Measurements from ENCODE around the gene DPP7.

DPP7 gene

DNA sequence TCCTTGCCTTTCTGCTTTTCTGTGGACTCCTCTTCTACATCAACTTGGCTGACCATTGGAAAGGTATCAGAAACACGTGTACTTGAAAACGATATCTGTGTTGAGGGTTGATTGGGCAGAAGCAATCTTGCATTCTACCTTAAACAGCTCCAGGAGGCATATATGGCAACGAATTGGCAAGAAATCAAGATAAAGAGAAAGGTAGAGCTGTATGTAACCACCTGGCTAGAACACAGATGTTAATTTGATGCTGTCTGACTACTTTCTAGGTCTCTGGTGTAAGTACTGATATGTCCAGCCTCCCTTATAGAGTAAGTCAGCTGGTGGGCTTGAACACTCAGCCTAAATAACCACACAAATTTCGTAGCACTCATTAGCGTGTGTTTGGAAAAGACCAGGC is 26.4 kb downstream of the DPP7 start:
- FAIRE-seq (no peak), DNase-seq (ENCODE audit: low spot score) (no peak)

GRCh38 chr9:137087409-137087925 is 27.1 kb downstream of the DPP7 start:
- no peak for FAIRE-seq
- DNase-seq (ENCODE audit: low spot score) = no peak

DNA sequence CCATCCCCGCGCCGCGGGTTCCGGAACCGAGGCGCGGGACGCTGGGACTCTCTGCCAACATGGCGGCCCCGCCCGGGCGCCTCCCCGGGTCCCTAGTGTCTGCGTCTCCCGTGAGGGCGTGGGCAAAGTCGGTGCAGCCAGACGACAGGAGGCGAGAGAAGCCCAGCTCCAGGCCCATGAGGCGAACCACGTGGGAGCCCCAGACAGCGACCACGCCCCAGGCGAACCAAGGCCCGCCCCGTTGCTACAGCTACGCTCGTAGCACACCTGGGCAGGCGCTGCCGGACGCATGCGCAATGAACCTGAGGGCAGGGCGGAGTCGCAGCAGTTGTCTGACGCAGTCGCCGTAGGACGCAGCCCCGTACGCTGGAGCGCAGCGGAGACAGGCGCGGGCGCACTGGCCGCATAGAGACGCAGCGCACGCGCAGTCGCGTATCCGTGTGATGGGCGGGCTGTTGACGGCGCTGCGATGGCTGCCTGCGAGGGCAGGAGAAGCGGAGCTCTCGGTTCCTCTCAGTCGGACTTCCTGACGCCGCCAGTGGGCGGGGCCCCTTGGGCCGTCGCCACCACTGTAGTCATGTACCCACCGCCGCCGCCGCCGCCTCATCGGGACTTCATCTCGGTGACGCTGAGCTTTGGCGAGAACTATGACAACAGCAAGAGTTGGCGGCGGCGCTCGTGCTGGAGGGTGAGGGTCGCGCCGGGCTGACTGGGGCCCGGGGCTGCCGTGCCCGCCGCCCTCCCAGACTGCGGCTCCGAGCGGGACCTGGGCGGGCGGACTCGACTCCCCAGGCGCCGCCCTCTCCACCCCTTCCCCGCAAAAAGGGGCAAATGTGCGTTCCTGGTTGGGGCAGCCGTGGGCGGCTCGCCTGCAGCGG is 27.8 kb downstream of the DPP7 start, which contains the start of gene MAN1B1:
Gene MAN1B1, plus strand, starts transcription at position 455 of the 878 bp plus-strand sequence. Its CDS starts 15 bp downstream, at position 470.
- peak; percentile 100 for DNase-seq (ENCODE audit: low spot score)
- peak; percentile 84 for FAIRE-seq

GRCh38 chr9:137085920-137086530 is 28.5 kb downstream of the DPP7 start:
- no peak for FAIRE-seq
- peak; percentile 47 for DNase-seq (ENCODE audit: low spot score)

- DNase-seq (ENCODE audit: low spot score) (no peak), FAIRE-seq (no peak)
Observed at GRCh38 chr9:137084526-137084925, 30.0 kb downstream of the DPP7 start.

DNA sequence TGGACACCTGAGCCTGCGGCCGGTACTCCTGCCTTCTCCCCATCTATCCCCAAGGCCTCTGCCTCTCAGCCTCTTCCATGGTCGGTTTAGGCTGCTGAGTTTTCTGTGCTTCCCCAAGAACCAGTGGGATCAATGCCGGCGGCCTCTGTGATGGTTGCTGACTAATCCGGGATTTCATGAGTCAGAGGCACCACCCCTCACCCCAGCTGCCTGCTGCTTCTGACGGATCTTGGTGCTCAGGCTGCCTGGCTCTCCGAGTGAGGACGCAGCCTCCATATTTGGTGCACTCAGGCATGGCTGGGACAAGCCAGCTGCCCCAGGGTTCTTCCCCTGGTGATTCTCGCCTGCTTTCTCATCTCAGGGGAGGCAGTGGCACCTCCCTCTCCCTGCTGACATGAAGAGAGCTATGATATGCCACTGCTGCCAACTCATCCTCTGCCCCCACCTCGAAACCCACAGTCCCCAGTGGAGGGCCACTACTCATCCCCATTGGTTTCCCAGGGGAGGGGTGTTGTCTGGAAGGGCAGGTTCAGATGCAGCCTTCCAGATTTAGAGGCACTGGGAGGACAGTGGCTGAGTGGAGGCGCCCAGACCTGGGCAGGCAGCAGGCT is 31.0 kb downstream of the DPP7 start:
- DNase-seq (ENCODE audit: low spot score) = peak; percentile 100
- peak; percentile 98 for FAIRE-seq

DNA sequence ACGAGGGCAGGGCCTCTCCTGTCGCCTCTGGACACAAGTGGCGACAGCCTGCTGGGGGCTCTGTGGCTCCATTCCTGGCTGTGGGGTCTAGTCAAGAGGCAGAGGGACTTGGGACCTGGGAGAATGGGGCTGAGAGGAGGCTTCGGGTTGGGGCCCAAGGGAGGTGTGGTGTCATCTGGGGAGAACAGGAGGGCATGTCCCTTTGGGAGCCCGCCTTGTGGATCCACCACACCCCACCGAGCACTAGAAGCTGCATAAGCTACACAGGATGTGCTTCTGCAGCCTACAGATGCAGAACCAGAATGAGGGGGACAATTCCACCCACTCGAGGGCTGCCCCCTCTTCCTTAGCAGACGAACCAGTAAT is 31.6 kb downstream of the DPP7 start:
- FAIRE-seq (no peak), DNase-seq (ENCODE audit: low spot score) (peak; percentile 7)

DNA sequence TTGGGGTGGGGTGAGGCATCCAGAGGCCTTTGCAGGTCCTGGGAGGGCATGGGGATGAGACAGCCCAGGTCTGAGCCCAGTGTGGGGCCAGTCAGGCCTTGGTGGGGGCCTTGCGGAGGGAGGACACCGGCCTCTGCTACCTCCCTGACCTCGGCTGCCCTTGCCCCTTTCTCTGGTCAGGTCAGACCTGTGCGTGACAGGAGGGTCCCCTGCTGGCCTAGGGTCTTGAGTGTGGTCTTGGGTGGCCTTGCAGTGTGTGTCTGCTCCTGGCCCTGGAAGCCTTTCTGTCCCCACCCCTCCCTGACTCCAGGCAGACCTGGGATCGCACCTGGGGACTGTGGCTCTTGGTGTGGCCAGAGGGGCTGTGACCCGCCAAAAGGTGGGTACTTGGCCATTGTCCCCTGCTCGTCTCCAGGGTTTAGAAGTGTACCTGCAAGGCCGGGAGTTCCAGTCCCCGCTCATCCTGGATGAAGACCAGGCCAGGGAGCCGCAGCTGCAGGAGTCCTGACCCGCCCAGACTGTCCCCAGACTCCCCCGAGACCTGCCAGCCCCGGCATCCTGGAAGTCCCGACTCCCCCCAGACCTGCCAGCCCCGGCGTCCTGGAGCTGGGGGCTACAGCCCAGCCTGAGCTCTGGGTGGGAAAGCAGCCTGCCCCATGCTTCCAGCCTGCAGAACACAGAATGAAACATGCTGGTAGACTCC is 32.2 kb downstream of the DPP7 start:
- FAIRE-seq = no peak

GRCh38 chr9:137080260-137081122 is 34.0 kb downstream of the DPP7 start:
- DNase-seq (ENCODE audit: low spot score) (no peak), FAIRE-seq (no peak)

More for the DNA sequence above, 32.2 kb downstream of the DPP7 start:
- no peak for DNase-seq (ENCODE audit: low spot score)

GRCh38 chr9:137079401-137079787 is 35.1 kb downstream of the DPP7 start:
- FAIRE-seq (no peak), DNase-seq (ENCODE audit: low spot score) (no peak)

DNA sequence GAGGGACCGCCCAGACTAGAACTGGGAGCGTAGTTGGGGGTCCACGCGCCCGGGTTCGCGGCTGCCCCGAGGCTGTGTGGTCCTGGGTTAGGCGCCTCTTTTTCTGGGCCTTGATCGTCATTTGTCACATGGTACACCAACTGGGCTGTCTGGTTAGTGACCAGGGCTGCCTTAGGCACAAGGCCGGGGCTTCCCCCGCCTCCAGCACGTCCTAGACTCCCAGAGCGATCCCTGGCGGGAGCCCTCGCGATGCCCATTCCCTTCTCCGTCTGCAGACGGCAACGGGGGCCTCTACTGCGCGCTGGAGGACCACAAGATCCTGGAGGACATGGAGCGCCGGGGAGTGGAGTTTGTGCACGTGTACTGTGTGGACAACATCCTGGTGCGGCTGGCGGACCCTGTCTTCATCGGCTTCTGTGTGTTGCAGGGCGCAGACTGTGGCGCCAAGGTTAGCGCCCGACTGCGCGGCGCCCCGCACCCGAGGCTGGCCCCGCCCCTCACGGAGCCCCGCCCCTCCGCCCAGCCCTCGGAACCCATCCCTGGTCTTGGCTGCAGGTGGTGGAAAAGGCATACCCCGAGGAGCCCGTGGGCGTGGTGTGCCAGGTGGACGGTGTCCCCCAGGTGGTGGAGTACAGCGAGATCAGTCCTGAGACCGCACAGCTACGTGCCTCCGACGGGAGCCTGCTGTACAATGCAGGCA is 35.7 kb downstream of the DPP7 start:
- FAIRE-seq (no peak), DNase-seq (ENCODE audit: low spot score) (no peak)

DNA sequence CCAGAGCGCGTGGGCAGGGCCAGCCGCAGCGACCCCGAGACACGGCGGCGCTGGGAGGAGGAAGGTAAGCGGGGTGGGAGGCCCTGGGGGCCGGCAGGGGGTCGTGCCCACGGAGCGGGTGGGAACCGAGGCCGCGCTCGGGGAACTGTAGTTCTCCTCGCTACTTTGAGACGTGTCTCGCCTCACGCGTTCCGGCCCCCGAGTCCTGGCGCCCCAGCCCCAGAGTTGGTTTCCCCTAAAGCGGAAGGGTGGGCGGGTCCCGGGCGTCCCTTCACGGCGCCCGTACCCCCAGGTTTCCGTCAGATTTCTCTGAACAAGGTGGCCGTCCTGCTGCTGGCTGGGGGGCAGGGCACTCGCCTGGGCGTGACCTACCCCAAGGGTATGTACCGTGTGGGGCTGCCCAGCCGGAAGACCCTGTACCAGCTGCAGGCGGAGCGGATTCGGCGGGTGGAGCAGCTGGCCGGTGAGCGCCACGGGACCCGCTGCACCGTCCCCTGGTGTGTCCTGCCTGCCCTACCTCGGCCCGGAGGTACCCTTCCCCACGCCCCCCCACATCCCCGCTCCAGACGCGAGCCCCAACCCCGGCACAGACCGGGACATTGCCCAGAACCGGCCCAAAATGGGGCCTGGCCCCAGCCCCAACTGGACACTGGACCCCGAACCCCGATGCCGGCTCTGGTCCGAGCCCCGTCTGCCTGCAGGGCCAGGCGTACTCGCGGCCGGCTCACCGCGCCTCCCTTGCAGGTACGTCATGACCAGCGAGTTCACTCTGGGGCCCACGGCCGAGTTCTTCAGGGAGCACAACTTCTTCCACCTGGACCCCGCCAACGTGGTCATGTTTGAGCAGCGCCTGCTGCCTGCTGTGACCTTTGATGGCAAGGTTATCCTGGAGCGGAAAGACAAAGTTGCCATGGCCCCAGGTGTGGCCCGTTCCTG is 36.5 kb downstream of the DPP7 start:
- no peak for FAIRE-seq
- no peak for DNase-seq (ENCODE audit: low spot score)

DNA sequence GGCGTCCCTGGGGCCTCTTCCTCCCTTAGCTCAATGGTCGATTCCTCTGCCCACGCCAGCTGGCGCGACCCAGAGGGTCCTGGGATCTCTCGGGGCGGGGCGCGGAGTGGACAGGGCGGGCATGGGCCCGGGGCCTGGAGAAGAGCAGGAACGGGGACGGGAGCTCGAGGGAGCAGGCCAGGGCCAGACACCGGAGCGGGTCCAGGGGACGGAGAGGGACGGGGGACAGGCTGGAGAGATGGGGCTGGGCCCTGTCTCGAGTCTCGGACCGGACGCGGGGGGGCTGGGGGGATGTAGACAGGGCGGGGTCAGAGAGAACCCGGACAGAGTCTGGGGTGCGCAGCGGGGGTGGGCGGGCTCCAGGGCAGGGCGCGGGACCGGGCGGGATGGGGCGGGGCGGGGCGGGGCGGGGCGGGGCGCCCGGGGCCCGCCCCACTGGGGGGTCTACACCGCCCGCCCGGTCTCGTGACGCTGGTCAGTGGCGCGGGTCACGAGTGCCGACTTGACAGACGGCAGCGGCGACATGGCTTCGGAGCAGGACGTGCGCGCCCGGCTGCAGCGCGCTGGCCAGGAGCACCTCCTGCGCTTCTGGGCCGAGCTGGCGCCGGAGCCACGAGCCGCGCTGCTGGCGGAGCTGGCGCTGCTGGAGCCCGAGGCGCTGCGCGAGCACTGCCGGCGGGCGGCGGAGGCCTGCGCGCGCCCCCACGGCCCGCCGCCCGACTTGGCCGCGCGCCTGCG is 37.4 kb downstream of the DPP7 start, which contains the start of gene UAP1L1:
Gene UAP1L1, plus strand, starts transcription at position 508 of the 738 bp plus-strand sequence. Its CDS starts 16 bp downstream, at position 524.
- DNase-seq (ENCODE audit: low spot score) = peak; percentile 17
- no peak for FAIRE-seq

DNA sequence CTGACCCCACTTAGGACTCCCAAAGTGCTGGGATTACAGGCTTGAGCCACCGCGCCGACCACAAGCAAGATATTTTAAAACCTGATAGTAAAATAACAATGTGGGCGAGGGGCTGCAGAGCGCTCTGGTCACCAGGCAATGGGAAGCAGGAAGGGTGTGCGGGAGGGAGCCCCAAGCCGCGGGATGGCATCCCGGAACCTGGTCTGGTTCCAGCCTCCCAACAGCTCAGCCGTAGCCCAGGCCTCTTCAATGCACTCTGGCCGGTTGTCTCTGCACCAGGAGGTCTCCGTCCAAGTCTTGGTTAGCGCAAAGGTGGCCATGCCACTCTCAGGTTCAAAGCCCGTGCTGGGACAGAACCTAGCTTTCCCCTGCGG is 37.9 kb downstream of the DPP7 start:
- DNase-seq (ENCODE audit: low spot score) (no peak), FAIRE-seq (no peak)

DNA sequence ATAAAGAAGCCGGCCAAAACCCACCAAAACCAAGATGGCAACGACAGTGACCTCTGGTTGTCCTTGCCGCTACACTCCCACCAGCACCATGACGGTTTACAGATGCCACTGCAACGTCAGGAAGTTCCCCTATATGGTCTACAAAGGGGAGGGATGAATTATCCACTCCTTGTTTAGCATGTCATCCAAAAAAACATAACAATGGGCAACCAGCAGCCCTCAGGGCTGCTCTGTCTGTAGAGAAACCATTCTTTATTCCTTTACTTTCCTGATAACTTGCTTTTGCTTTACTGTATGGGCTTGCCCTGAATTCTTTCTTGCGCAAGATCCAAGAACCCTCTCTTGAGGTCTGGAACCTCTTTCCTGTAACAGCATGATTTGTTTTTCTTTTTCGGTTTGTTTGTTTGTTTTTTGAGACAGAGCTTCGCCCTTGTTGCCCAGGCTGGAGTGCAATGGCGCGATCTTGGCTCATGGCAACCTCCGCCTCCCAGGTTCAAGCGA is 39.2 kb downstream of the DPP7 start:
- DNase-seq (ENCODE audit: low spot score) (no peak), FAIRE-seq (no peak)

DNA sequence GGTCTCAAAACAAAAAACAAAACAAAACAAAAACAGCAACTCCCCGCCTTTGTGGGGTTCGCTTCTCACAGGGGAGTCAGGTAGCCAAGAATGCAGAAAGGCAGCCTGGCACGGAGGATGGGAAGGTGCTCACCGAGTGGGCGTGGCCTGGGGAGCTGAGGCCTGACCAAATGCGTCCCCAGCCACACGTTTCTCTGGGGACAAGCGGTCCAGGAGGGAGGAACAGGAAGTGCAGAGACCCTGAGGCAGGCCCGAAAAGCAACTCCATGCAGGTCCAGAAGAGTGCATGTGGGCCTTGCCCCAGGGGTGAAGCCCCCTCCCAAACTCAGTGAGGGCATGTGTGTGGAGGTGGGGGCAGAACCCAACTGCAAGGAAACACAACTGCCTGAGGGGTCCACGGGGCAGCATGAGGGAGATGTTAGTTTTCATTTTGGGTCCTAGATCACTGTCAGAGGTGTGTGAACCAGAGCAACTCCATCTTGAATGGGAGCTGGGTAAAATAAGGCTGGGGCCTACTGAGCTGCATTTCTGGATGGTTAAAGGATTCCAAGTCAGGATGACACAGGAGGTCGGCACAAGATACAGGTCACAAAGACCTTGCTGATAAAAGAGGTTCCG is 39.8 kb downstream of the DPP7 start:
- FAIRE-seq = no peak
- DNase-seq (ENCODE audit: low spot score) = no peak

- no peak for FAIRE-seq
- no peak for DNase-seq (ENCODE audit: low spot score)
Observed at GRCh38 chr9:137073992-137074399, 40.5 kb downstream of the DPP7 start.

All from RCC 7860 (cell line).